Esophagus (tissue), 2 donors: ENCODE data around the gene ZNF30. TPM values are rescaled to one million over a fixed set of nuclear protein-coding genes. Genes with fewer than 3 reads are reported as not detected.
A peak's percentile ranks its signal among the peaks of the same experiment; 100 is the strongest.
"Not testable (repeated sequence)": the region's sequence is repeated elsewhere in the genome, so short reads cannot be mapped to it uniquely, and the experiment has no call there.

Experiments
- H3K27ac ChIP-seq, 2 donors: one replicate each; pipeline ENCODE4 v1.5.1; 2013; ENCODE audit warnings: low read depth in 2 of 2, mild to moderate bottlenecking in 2 of 2, inconsistent platforms in 1 of 2, low read length in 1 of 2, moderate library complexity in 1 of 2
- H3K27me3 ChIP-seq, 2 donors: one replicate each; pipeline ENCODE4 v1.6.1; 2013; ENCODE audit warnings: low read length in 2 of 2, control low read depth in 1 of 2, mild to moderate bottlenecking in 1 of 2; ENCODE audit not compliant: insufficient read depth in 2 of 2, control insufficient read depth in 1 of 2
- H3K36me3 ChIP-seq, 2 donors: one replicate each; pipeline ENCODE4 v1.6.1; 2013; ENCODE audit warnings: low read length in 1 of 2; ENCODE audit not compliant: control insufficient read depth in 2 of 2, insufficient read depth in 2 of 2
- H3K4me1 ChIP-seq, 2 donors: one replicate each; pipeline ENCODE4 v1.6.1; 2013; ENCODE audit warnings: low read length in 1 of 2; ENCODE audit not compliant: control insufficient read depth in 2 of 2, insufficient read depth in 2 of 2
- H3K4me3 ChIP-seq, 2 donors: one replicate each; pipeline ENCODE4 v1.5.1; 2013; ENCODE audit warnings: low read length in 2 of 2, mild to moderate bottlenecking in 2 of 2, low read depth in 1 of 2, moderate library complexity in 1 of 2
- H3K9me3 ChIP-seq, 2 donors: one replicate each; pipeline ENCODE4 v1.6.1; 2013; ENCODE audit warnings: mild to moderate bottlenecking in 2 of 2, low read depth in 1 of 2, low read length in 1 of 2, moderate library complexity in 1 of 2; ENCODE audit not compliant: control insufficient read depth in 2 of 2, insufficient read depth in 1 of 2
- WGBS, 2 donors: extraction: QIAGEN DNeasy Blood & Tissue Kit; methylation state at CpG; one replicate each; pipeline ENCODE4 v1.1.7; 2013; 5-methylcytosine and 5-hydroxymethylcytosine counted together
- polyA plus RNA-seq, 2 donors: library from polyadenylated mRNA; stranded (reverse); fragments of 200-250 nt; gene quantifications; one replicate each; pipeline ENCODE4 v1.2.3, GENCODE V29; 2013
- donor health status: healthy with polysubstance abuse.
- donor health status: Bipolar disorder and iron deficiency.

Gene ZNF30
- polyA plus RNA-seq, 2 donors = 0.80 to 1.3 TPM

DNA sequence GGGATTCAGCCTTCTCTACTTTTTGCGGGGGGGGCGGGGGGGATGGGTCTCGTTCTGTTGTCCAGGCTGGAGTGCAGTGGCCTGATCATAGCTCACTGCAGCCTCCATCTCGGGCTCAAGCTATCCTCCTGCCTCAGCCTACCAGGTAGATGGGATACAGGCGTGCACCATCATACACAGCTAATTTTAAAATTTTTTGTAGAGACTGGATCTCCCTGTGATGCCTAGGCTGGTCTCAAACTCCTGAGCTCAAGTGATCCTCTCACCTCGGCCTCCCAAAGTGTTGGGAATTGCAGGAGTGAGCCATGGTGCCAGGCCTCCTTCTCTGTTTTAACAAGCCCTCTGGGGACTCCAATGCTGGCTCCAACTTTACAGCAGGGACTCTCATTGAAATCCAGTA lies 37.9 kb downstream of the ZNF30 start:
- no peak overlapping the region for H3K27ac ChIP-seq
- peaks cover 7 to 13% of the 10 kb centered on the region in 2 donors for H3K36me3 ChIP-seq
- 55 to 58% methylated on average over 6 of the region's 6 CpGs for WGBS, 2 donors
- peaks cover 5 to 21% of the 10 kb centered on the region in 2 donors for H3K9me3 ChIP-seq
- H3K27me3 ChIP-seq = no peaks in the 10 kb centered on the region
- peak overlapping the region in 1 of 2 donors; percentile 74 for H3K4me3 ChIP-seq
- H3K4me1 ChIP-seq = peaks cover 0 to 10% of the 10 kb centered on the region in 2 donors

- H3K27me3 ChIP-seq, H3K4me3 ChIP-seq, H3K27ac ChIP-seq, H3K4me1 ChIP-seq, H3K36me3 ChIP-seq: not testable (repeated sequence)
- peaks cover 0 to 12% of the 10 kb centered on the region in 2 donors for H3K9me3 ChIP-seq
- 71 to 72% methylated on average over 5 of the region's 5 CpGs for WGBS, 2 donors
Observed at GRCh38 chr19:34965505-34965904, 38.8 kb downstream of the ZNF30 start.

- no peak overlapping the region for H3K4me3 ChIP-seq
- peaks cover 0 to 6% of the 10 kb centered on the region in 2 donors for H3K4me1 ChIP-seq
- no peak overlapping the region for H3K27ac ChIP-seq
- no peaks in the 10 kb centered on the region for H3K27me3 ChIP-seq
- WGBS, 2 donors = 72 to 77% methylated on average over 6 of the region's 6 CpGs
- peaks cover 0 to 2% of the 10 kb centered on the region in 2 donors for H3K9me3 ChIP-seq
- H3K36me3 ChIP-seq = no peaks in the 10 kb centered on the region
Observed at GRCh38 chr19:34967551-34967950, 40.8 kb downstream of the ZNF30 start.

DNA sequence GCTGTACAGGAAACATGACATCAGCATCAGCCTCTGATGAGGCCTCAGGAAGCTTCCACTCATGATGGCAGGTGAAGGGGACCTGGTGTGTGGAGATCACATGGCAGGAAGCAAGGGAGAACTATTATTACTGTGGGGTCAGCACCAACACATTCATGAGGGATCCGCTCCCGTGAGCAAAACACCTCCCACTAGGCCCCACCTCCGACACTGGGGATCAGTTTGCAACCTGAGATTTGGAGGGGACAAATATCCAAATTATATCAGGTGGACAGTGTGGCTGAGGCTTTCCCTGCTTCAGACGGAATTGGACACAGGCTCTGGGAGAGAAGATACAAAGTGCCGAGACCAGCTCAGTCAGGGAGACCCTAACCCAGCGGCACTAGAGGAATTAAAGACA lies 43.0 kb downstream of the ZNF30 start:
- WGBS, 2 donors = 92 to 95% methylated on average over 6 of the region's 6 CpGs
- no peak overlapping the region for H3K27ac ChIP-seq
- H3K36me3 ChIP-seq = no peaks in the 10 kb centered on the region
- H3K4me1 ChIP-seq = peaks cover 0 to 2% of the 10 kb centered on the region in 2 donors
- H3K9me3 ChIP-seq = peaks cover 0 to 2% of the 10 kb centered on the region in 2 donors
- no peak overlapping the region for H3K4me3 ChIP-seq
- H3K27me3 ChIP-seq = no peaks in the 10 kb centered on the region

GRCh38 chr19:34970185-34970780 lies 43.6 kb downstream of the ZNF30 start:
- H3K36me3 ChIP-seq = not testable (repeated sequence)
- 86 to 87% methylated on average over 12 of the region's 12 CpGs for WGBS, 2 donors

DNA sequence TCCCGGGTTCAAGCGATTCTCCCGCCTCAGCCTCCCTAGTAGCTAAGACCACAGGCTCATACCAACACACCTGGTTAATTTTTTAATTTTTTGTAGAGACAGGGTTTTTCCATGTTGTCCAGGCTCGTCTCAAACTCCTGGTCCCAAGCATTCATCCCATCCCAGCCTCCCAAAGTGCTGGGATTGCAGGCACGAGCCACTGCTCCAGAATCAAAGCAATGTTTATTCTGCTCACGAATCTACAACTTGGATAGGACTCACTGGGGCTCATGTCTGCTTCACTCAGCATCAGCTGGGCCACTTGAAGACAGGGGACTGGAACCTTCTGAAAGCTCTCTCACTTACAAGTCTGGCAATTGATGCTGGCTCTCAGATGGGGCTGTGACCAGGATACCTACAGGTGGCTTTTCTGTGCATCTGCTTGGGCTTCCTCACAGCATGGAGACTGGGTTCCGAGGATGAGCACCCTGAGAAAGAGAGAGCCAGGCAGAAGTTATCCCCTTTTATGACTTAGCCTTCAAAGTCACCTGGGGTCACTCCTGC lies 45.5 kb downstream of the ZNF30 start:
- Histone ChIP-seq H3K27me3 (no peaks in the 10 kb centered on the region), H3K9me3 (peaks cover 0 to 9% of the 10 kb centered on the region in 2 donors), H3K36me3 (no peaks in the 10 kb centered on the region), H3K4me1 (peaks cover 0 to 2% of the 10 kb centered on the region in 2 donors), H3K27ac (no peak overlapping the region), H3K4me3 (no peak overlapping the region)
- 82 to 86% methylated on average over 7 of the region's 7 CpGs for WGBS, 2 donors

More at GRCh38 chr19:34970185-34970780, 43.6 kb downstream of the ZNF30 start:
- not testable (repeated sequence) for H3K4me3 ChIP-seq, H3K27me3 ChIP-seq, H3K27ac ChIP-seq, H3K9me3 ChIP-seq, H3K4me1 ChIP-seq

GRCh38 chr19:34974646-34975045 lies 47.9 kb downstream of the ZNF30 start:
- H3K9me3 ChIP-seq = peaks cover 0 to 7% of the 10 kb centered on the region in 2 donors
- H3K27me3 ChIP-seq = no peaks in the 10 kb centered on the region
- no peaks in the 10 kb centered on the region for H3K36me3 ChIP-seq
- H3K27ac ChIP-seq = no peak overlapping the region
- H3K4me1 ChIP-seq = peaks cover 0 to 2% of the 10 kb centered on the region in 2 donors
- H3K4me3 ChIP-seq = no peak overlapping the region
- WGBS, 2 donors = 62 to 63% methylated on average over 5 of the region's 5 CpGs

DNA sequence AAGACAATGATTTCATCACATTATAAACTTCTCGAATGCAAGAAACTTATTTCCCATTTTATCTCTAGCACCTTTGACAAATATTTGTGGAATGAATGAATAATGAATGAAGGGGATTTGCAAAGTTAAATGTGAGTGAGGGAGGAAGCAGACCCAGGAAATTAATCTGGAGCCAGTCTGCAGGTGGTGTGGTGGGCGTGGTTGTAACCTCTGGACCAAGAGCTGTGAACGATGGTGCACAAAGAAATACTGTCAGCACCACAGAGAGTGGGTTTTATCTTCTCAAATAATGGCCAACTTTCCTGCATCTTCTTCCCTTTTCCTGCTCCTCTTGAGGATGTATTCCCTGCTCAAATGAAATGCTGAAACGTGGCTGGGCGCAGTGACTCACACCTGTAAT lies 48.4 kb downstream of the ZNF30 start:
- WGBS, 2 donors = 61% methylated on average over 5 of the region's 5 CpGs
- H3K4me1 ChIP-seq = peaks cover 0 to 2% of the 10 kb centered on the region in 2 donors
- H3K27me3 ChIP-seq = no peaks in the 10 kb centered on the region
- H3K9me3 ChIP-seq = peaks cover 0 to 7% of the 10 kb centered on the region in 2 donors
- no peaks in the 10 kb centered on the region for H3K36me3 ChIP-seq
- H3K4me3 ChIP-seq = no peak overlapping the region
- no peak overlapping the region for H3K27ac ChIP-seq

DNA sequence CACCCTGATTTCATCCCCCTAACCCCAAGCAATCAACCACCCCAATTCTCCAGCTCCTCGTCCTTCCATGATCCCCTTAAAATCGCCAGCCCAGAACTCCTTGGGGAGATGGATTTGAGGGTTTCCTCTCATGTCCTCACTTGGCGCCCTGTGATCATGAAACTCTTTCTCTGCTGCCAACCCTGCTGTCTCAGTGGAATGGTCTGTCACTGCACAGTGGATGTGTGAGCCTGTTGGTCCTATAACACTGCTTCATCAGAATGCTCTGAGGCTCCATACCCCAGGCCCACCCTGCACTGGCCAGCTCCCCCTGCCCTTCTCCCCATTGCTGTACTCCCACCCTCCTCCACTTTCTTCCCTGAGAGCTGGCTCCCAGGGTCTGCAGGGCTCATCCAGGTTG lies 49.9 kb downstream of the ZNF30 start:
- Histone ChIP-seq H3K27ac (no peak overlapping the region), H3K9me3 (peaks cover 0 to 7% of the 10 kb centered on the region in 2 donors), H3K4me1 (peaks cover 0 to 2% of the 10 kb centered on the region in 2 donors), H3K4me3 (no peak overlapping the region), H3K27me3 (no peaks in the 10 kb centered on the region), H3K36me3 (no peaks in the 10 kb centered on the region)
- WGBS, 2 donors = 83 to 88% methylated on average over 3 of the region's 3 CpGs
